HS-27A (cell line): ENCODE measurements around the gene IL31.
"Not testable (repeated sequence)": the region's sequence is repeated elsewhere in the genome, so short reads cannot be mapped to it uniquely, and the experiment has no call there.

ENCODE experiments used
- DNase-seq: peaks from one replicate; pipeline ENCODE4 v3.0.0-alpha.2; 2012; ENCODE audit warnings: low read depth, missing footprints

The IL31 gene

DNA sequence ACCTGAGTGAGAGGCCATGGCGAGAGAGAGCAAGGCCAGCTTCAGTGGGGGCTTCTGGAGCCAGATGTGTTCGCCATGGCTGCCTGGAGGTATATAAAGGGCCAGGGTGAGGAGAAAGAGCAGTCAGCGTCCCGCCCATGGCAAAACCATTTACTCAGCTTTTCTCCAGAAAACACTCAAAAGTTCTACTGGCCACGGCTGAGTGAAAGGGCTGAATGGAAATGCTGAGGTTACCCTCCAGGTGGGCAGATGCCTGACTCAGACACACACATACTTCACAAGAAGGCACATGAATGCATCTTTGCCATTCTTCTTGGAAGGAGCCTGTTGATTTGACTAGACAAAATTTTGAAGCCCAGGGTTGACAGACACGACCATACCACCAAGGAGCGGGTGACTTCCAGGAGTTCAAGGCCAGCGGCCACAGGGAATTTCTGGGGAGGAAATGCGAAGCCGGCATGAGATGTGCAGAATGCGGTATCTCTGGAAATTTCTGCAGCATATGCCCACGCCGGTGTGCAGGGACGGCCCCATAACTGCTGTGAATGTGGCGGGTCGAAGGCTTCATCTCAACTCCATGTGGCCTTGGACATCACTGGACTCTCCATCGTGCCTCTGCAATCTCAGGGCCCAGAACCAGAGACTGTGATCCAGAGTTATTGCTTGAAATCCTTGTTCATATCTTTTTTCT lies at the start of gene IL31:
TSS of gene IL31 (minus strand) at position 67 of the 691 bp plus-strand sequence. CDS start at position 18, 49 bp downstream.
- DNase-seq: no peak

DNA sequence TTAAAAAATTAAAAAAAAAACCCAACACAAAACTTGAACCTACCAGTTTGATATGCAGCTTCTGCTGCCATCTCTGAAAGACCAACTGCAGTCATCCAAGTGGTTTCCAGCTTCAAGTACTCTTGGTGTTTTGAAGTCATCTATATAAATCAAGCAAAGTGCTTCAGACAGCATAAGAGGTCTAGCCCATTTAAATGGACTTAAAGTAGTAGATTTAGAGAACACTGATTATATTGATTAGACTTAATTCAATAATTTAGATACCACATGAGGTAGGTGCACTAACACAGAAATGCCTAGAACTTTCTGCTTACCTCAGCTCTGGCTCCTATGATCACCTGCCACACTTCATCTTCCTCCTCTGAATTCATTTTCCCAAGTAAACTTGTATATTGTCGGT lies 42.4 kb upstream of the IL31 start:
- no peak for DNase-seq

DNA sequence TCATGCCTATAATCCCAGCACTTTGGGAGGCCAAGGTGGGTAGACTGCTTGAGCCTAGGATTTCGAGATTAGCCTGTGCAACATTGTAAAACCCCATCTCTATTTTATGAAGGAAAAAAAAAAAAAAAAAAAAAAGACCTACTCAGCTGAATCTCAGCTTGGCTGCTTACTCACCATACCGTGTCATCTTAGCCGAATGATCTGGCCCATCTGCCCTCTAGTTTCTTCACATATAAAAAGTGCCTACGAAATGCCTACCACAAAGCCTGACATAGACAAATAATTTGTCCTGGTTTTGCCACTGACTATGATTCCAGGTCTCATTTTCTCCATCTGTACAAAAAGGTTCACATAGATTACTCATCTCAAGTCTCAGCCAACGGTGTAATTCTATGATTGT lies 41.8 kb upstream of the IL31 start:
- DNase-seq: no peak

DNA sequence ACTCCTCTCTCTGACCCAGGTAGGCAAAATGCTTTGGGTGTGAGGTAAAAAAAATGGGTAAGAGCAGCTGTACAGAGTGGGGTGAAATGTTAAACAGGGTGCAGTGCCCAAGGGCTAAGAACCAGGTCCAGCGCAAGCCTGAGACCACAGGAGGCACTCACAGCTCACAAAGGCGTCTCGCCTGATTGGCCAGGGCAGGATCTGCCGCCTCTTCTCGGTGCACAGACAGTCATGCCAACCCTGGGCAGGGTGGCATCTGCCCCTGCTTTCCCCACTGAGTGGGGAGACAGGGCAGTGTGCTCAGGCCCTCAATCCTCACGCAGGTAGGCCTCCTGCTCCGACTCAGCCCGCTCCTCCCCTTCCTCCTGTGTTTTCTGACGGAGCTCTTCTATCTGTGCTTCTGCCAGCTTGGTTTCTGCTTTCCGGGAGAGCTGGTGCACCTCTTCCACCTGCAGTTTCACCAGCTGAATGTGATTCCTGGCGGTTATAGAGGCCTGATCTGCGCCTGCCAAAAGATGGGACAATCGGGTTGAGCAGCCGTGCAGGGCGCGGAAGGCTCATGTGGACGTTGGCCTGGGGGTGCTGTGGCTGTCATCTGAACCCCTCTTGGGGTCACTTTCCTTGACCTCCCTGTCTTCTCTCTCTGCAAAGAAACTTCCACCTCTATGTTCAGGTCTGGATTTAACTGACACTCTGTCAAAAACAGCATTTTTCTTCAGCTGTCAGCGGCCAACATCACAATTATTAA lies 34.2 kb upstream of the IL31 start:
- DNase-seq: no peak

DNA sequence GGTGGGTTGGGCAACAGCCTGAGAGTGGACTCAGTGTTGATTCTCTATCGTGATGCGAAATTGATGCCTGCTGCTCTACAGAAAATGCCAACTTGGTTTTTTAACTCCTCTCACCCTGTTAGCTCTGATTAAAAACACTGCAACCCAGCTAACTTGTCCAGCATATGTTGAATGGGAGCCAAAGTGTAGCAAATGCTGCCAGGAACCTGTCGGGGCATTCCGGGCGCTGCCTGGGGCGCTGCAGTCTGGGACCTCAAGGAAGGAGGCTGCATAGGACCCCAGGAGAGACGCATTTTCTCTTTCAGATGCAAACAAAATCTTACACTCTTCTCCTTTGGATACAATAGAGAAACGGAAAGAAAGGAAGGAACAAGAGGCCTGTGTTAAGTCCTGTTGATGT lies 33.4 kb upstream of the IL31 start:
- DNase-seq: no peak

DNA sequence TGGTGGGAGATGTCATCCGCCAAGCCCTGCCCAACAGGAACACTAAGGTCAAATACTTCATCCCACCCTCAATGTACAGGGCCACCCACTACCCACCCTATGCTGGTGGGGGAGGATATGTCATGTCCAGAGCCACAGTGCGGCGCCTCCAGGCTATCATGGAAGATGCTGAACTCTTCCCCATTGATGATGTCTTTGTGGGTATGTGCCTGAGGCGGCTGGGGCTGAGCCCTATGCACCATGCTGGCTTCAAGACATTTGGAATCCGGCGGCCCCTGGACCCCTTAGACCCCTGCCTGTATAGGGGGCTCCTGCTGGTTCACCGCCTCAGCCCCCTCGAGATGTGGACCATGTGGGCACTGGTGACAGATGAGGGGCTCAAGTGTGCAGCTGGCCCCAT lies 33.0 kb upstream of the IL31 start:
- DNase-seq: no peak

DNA sequence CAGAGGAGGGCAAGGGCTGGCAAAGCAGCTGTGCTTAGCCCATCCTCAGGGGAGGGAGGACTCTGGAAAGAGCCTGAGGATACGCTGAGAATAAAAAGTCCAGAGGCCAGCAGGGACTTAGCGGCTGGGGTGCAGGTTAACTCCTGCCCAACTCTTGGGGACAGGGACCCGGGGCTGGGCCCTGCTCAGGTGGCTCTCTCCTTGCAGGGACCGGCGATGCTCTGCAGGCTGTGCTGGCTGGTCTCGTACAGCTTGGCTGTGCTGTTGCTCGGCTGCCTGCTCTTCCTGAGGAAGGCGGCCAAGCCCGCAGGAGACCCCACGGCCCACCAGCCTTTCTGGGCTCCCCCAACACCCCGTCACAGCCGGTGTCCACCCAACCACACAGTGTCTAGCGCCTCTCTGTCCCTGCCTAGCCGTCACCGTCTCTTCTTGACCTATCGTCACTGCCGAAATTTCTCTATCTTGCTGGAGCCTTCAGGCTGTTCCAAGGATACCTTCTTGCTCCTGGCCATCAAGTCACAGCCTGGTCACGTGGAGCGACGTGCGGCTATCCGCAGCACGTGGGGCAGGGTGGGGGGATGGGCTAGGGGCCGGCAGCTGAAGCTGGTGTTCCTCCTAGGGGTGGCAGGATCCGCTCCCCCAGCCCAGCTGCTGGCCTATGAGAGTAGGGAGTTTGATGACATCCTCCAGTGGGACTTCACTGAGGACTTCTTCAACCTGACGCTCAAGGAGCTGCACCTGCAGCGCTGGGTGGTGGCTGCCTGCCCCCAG lies 32.3 kb upstream of the IL31 start:
- DNase-seq: no peak

DNA sequence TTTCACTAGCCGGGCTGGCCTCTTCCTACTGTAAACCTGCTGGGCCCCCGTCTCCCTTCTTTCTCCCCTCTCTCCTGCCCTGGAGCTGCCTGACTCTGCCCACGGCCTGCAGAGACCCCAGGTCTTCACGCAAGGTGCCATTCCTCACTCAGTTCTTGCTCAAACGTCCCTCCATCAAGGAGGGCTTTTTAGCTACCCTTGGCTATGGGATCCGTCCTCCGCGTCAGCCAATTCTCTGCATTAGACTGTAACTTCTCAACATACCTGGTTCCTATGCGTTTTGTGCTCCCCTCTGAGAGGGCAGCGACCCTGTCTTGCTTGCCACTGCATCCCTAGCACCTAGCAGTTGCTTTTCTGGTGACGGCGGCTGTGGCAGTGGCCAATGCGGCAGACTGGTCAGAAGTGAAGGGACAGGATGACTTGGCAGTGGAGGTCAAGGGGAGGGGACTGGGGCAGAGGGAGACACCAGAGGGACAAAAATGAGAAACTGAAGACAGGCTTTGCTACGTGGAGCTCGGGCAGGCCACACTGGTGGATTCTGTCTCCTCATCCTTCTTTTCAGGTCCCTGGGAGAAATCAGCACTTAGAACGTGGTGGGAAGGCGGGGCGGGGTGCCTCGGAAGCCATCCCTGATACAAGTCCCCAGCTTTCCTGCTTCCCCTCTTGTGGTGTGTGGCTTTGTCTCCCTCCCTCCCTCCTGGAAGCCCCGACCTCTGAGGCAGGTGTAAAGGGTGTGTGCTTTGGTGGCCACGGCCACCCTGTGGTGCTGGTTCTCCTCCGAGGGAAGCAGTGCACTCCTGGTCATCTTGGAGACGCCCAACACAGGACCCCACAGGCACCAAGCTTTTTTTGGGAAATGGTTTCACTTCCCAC lies 31.3 kb upstream of the IL31 start:
- DNase-seq: no peak

DNA sequence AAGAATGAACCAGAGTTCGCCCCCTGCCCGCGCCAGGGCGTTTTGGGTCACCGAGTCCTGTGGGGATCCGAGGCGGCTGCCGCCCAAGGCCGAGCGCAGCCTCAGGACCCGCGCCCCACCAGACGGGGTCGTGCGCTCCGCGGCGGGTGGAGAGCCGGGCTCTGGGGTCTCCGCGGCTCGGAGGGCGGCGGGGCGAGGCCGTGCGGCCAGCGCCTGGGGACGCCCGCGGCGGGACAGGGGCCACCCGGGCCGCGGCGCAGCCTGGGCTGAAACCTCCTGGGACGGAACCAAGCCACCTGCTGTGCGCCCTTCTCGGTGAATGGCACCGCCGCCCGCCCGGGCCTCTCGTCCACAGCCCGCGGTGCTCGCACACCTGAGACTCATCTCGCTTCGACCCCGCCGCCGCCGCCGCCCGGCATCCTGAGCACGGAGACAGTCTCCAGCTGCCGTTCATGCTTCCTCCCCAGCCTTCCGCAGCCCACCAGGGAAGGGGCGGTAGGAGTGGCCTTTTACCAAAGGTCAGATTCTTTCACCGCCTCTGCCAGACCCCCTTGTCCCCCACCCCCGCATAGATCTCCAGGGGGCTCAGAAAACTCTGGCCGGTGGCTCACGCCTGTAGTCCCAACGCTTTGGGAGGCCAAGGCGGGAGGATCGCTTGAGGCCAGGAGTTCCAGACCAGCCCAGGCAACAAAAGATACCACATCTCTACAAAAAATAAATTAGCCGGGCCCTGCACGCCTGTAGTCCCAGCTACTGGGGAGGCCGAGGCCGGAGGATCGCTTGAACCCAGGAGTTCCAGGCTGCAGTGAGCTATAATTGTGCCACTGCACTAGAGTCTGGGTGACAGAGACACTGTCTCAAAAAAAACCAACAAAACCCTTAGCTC lies 30.4 kb upstream of the IL31 start:
- DNase-seq: no peak

DNA sequence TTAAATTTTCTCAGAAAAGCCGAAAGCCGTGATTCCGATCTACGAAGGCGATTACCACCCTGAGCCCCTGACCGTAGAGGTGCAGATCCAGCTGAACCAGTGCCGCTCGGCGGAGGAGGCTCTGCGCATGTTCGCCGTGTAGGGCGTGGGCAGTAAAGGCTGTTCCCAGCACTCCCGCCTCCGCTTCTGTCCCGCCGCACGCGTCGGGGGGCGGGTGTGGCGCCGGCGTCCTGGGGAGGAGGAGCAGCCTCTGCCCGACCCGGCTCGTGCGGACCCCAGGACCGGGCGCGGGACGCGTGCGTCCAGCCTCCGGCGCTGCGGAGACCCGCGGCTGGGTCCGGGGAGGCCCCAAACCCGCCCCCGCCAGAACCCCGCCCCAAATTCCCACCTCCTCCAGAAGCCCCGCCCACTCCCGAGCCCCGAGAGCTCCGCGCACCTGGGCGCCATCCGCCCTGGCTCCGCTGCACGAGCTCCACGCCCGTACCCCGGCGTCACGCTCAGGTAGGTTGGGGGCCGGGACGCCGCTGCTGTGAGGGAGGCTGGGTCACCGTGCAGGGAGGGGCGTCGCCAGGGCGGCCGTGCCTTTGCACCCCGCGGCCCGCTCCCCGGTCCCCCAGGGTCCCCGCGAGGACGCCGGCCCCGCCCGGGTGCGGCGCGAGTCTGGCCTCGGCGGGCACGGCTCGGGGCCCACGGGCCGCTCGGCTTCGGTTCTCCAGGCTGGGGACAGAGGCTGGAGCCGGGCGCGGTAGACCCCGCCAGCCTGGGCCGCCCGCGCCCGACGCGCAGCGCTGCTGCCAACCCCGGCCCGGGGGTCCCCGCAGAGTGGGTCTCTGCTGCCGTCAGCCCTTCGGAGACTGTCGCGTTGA lies 29.5 kb upstream of the IL31 start, which contains the start of gene B3GNT4:
TSS of gene B3GNT4 (plus strand) at position 409 of the 866 bp plus-strand sequence. CDS start 910 bp downstream, outside the sequence.
- DNase-seq: peak; percentile 26

DNA sequence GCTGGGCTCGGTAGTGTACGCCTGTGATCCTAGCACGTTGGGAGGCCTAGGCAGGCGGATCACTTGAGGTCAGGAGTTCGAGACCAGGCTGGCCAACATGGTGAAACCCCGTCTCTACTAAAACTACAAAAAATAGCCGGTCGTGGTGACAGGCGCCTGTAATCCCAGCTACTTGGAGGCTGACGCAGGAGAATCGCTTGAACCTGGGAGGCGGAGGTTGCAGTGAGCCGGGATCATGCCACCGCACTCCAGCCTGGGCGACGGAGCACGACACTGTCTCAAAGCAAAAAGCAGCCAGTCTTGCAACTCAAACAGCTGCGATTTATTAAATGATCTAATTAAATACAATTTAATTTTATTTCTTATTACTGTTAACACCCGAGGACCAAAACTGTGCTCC lies 28.8 kb upstream of the IL31 start:
- DNase-seq: not testable (repeated sequence)

DNA sequence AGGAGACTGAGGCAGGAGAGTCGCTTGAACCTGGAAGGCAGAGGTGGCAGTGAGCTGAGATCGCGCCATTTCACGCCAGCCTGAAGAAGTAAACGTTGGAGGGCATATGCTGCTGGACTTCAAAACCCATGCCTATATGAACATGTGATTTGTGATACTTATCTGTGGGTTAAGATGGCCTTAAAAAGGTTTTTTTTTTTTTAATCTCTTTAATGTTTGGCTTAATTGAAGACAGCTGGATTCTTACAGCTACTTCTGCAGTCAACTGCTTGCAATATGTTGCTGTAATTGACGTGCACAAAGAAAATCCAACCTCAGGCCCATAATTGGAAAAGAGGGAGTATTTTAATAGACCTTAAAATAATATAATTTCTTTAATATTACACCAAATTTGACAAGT lies 28.0 kb upstream of the IL31 start:
- DNase-seq: no peak

DNA sequence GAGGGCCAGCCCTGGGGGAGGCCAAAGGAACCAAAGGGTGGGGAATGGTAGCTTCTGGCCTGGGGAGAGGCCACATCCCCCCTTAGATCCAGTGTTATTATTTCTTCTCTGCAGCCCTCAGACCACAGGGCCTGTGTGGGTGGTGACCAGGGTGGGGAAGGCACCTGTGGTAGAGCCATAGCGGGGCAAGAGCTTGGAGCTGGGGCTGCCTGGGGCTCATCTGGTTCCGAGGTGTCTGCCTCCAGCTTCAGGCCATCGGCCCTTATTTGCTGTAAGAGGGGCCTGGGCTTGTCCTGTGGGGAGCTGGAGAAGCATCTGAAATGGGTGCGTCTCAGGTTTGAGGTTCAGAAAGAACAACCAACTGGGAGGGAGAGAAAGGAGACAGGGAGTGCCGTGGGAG lies 27.4 kb upstream of the IL31 start:
- no peak for DNase-seq

DNA sequence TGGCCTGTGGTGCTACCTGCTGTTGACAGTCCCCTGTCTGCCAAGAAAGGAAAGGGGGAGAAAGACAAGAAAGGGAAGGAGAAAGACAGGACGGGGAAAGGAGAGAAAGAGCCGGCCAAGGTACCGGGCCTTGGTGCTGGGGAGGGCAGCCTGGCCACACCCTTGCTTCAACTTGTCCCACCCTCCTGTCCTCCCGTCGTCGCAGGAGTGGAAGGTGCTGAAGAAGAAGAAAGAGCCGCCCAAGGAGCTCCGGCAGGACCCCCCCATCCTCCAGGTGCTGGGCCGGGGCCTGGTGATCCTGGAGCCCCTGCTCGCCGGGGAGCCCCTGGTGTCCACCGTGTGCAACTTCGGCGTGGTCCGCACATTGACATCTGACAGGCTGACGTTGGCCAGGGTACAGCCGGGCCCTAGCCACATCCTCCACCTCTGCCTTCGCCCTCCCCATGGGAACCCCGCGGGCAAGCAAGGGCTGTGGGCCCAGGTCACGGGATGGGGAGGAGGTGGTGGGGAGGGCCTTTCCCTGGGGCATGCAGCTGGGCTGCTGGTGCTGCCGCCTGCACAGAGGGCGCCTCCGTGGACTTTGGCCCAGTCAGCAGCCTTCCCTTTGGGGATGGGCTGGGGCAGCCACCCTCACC lies 26.6 kb upstream of the IL31 start:
- no peak for DNase-seq

DNA sequence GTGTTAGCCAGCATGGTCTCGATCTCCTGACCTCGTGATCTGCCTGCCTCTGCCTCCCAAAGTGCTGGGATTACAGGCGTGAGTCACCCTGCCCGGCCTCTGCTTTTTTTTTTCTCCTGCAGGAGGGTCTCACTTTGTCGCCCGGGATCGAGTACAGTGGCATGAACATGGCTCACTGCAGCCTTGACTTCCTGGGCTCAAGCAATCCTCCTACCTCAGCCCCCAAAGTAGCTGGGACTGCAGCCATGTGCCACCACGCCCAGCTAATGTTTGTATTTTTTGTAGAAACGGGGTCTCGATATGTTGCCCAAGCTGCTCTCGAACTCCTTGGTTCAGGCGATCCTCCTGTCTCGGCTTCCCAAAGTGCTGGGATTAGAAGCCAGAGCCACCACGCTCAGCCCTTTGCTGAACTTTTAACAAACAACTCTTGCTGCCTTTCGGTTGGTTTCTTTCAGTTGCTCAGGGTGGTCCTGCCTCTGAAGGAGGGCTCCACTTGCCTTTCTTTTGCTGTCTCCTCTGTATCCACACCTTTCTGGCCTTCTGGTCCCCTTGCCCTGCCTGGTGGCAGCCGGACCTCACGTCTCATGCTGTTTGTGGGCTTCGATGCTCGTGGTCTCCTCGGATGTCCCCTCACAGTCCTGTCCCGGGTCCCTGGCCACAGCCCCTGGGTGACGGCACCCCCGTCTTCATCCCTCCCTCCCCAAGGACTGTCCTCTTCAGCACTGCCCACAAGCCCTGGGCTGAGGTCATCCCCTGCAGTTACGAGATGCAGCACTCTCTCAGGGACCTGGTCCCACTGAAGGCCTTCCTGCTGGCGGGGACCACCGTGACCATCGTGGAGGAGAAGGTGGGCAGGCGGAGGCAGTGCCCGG lies 25.7 kb upstream of the IL31 start:
- no peak for DNase-seq

DNA sequence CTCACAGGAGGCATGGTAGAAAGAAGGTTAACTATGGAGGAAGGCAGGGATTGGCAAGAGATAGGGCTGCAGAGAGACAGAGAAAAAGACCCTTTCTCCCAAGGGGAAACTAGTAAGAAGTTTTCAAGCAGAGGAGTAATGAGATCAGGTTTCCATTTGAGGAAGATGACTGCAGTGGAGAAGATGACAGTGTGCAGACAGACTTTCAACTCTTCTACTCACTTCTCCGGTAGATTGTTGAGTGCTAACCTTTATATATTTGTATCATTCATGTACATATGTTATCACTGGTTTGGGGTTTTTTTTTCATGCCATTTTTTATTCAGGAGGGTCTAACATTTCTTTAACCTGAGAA lies 23.6 kb upstream of the IL31 start:
- DNase-seq: no peak

DNA sequence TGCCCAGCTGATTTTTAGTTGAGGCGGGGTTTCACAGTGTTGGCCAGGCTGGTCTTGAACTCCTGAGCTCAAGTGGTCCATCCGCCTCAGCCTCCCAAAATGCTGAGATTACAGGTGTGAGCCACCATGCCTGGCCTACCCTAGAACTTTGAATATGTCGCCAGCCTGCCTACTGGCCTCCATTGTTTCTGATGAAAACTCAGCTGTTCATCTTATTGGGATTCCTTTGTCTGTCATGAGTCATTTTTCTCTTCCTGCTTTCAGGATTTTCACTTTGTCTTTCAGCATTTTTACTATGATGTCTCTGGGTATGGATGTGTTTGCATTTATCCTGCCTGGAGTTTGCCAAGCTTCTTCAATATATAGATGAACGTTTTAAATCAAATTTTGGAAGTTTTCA lies 21.4 kb upstream of the IL31 start:
- no peak for DNase-seq

DNA sequence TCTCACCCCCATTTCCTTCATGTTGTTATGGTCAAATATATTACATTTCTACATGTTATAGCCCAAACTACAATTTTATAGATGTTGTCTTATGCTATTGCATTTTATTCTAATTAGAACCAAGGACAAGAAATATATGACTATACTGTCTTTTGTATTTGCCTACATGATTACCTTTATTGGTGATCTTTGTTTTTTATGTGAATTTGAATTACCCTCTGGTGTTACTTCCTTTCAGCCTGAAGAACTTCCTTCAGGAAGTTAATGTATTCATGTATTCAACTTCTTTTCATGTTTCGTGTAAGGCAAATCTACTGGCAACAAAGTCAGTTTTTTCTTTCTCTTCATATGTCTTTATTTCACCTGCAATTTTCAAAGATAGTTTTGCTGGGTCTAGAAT lies 20.8 kb upstream of the IL31 start:
- no peak for DNase-seq
